DMS114 treated with DMSO at 0.1 percent for 48 hours (cell line): ENCODE results near the gene BORCS8.

ENCODE experiments used
- DNase-seq: peaks from one replicate; lab custom pipeline; 2025; ENCODE audit not compliant: unreplicated experiment; lab: John Stamatoyannopoulos, UW

BORCS8 gene

GRCh38 chr19:19214159-19214490, 22.2 kb upstream of the BORCS8 start:
- no peak for DNase-seq

GRCh38 chr19:19213426-19214158, 21.6 kb upstream of the BORCS8 start:
- no peak for DNase-seq

DNA sequence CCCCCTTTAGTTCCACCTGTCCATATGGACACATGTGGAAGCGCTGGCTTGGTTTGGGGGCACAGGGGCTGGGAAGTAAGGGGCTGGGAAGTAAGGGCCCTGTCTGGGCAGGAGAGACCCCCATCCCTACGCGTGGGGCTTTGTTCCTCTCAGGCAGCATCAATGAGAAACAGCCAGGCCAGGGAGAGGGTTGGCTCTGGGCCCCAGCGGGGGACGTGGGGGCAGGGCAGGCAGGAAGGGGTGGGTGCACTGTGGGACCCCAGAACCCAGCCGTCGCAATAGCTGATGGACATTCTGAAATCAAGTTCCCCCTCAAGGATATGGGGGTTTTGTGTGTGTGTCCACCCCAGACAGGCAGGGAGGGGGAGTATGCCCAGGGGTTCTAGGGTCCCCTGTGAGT, 21.0 kb upstream of the BORCS8 start:
- no peak for DNase-seq

DNA sequence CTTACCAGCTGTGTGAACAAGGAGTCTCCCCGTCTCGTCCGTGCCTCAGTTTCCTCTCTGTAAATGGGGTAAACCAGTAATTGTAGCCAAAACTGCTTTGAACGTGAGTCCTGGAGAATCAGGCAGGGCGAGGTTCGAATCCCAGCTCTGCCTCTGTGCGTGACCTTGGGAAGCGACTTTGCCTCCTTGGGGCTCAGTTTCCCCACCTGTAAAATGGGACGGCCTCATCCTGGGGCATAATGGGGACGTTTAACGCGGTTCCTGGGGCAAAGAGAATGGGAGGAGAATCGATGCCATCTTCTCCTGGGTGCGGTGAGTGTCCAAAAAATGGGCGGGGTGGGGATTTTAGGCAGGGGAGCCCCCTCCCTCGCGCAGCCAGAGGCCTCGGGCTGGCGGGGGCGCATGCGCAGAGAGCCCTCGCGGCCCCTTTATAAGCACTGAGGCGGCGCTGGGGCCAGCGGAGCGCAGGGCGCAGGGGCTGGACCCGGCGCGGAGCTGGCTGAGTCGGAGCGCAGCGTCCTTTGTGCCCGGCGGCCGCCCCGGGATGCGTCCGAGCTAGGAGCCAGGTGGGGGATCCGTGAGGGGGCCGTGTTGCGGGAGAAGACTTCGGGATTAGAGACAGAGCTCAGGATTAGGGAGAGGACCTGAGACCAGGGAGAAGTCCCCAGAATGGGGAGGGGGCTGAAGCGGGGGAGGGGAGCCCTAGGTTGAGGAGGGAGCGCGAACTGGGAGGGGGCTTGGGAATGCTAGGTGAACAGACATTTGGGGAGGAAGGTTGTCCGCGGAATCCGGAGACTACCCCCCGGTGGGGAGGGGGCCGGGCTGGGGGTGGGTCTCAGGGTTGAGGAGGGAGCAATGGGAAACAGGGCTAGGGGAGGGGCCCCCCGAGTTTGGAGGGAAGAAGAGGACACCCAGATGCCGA, 19.8 kb upstream of the BORCS8 start, which contains the start of gene NCAN:
Gene NCAN (plus strand): TSS at position 460 of the 922 bp plus-strand sequence. CDS start 4,996 bp downstream, outside the sequence.
- peak; percentile 19 for DNase-seq

- DNase-seq: no peak
Measured at GRCh38 chr19:19209372-19209771, 17.4 kb upstream of the BORCS8 start.

DNA sequence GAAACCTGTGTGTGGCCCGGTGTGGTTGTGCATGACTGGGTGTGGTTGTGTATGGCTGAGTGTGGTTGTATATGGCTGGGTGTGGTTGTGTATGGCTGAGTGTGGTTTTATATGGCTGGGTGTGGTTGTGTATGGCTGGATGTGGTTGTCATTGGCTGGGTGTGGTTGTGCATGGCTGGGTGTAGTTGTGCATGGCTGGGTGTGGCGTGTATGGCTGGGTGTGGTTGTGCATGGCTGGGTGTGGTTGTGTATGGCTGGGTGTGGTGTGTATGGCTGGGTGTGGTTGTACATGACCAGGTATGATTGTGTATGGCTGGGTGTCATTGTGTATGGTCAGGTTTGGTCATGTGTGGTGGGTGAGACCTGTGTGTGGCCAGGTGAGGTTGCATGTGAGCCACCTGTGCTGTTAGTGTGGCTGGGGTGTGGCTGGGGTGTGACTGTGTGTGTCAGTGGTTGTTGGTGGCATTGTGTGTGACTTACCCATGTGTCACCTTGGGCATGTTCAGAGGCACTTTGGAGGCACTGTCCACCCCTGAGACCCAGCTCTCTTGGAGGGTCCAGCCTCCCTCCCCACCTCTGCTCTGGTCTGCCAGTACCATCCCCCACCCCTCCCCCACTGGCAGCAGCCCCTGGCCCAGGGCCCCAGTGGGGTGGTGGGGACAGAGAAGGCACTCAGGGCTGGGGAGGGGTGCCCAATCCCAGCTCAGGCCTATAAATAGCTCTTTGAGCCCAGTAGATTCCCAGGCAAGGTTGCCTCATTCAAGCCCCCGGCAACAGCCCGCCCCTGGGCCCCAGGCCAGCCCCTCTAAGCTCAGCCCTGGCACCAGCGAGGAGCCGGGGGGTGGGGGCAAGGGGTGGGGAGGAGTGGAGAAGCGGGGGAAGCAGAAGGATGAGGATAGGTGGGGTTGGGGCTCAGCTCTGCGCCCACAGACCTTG, 16.0 kb upstream of the BORCS8 start:
- no peak for DNase-seq

GRCh38 chr19:19206938-19207337, 15.0 kb upstream of the BORCS8 start:
- no peak for DNase-seq

DNA sequence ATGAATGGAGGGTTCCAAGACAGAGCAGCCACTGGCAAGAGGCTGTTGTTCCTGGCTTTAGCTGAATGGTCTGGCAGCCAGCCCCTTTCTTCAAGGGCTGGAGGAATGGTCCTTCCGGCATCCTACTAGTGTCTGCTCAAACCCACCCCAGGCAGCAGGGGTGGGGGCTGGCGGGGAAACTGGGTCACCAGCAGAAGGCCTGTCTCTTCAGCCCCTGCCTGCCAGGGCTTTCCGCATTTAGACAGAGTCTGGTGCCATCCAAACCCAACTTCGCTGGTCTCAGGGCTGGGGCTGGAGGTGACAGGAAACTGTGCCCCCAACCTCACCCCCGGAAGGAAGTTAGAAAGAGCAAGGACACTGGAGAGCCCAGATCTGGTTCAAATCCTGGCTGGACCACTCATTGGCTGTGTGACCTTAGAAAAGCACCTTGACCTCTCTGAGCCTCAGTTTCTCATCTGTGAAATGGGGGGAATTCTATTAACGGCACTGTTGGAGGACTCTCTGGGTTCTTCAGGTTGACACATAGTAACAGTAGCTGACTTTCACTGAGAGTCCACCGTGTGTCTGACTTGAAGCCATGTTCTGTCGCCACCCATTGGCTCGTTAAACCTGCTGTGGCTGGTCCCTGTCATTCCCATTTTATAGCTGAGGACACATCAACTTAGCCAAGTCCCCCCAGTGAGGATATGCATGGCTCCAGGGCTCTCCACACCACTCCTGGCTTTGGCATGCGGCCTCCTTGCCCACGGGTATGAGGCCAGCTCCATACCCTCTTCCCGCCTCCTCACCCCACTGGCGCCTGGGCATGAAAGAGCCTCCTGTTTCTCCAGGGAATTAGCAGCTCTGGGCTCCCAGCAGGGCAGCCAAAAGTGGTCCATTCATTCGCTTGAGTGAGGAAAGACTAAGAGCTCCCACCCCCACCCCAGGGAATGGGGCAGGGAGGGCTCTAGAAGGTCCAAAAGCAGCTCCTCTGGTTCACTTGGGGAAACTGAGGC, 13.8 kb upstream of the BORCS8 start:
- DNase-seq: no peak

DNA sequence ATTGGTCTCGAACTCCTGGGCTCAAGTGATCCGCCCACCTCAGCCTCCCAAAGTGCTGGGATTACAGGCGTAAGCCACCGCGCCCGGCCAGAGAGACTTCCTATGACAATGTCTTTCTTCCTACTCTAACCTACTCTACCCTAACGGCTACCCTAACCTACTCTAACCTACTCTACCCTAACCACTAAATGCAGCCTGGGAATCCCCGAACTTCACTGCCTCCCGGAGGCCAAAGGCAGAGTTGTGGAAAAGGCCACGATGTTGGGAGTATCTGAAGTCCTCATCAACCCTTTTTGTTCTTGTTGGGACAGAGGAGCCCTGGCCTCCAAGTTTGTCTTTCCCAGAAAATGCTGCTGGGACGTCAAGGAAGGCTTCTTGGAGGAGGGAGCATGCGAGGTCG, 12.2 kb upstream of the BORCS8 start:
- no peak for DNase-seq

DNA sequence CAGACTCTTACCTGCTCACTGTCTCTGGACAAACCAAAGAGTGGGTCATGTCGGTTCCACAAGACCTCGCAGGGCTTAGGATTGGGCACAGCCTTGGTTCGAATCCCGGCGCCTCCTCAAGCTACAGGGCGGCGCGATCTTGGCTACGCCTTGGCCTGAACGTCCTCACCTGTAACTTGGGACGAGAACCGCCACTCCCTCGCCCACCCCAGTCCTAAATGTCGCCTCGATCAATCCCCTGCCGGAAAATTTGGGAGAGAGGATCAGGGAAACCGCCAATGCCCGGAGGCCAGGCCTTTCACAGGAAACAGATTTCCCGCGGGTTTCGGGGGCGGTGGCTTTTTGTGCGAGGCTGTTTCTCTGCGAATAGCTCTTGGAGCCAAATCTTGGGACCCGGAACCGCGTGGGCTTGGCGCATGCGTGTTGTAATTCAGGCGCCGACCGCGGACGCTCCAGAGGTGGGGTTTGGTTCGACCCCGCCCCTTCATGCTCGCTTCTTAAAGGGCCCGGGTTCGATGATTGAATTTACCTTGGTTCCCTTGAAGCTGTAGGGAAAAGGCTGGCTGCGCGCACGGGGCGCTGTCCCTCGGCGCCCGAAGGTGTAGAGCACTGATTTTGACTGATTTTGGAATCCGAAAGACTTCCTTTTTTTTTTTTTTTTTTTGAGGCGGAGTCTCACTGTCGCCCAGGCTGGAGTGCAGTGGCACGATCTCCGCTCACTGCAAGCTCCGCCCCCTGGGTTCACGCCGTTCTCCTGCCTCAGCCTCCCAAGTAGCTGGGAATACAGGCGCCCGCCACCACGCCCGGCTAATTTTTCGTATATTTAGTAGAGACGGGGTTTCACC, 11.3 kb upstream of the BORCS8 start, which contains the start of gene NR2C2AP:
Gene NR2C2AP (minus strand): TSS at position 403 of the 845 bp plus-strand sequence. CDS start 354 bp downstream, at position 49.
- peak; percentile 90 for DNase-seq

GRCh38 chr19:19202707-19203011, 10.7 kb upstream of the BORCS8 start:
- DNase-seq: no peak

DNA sequence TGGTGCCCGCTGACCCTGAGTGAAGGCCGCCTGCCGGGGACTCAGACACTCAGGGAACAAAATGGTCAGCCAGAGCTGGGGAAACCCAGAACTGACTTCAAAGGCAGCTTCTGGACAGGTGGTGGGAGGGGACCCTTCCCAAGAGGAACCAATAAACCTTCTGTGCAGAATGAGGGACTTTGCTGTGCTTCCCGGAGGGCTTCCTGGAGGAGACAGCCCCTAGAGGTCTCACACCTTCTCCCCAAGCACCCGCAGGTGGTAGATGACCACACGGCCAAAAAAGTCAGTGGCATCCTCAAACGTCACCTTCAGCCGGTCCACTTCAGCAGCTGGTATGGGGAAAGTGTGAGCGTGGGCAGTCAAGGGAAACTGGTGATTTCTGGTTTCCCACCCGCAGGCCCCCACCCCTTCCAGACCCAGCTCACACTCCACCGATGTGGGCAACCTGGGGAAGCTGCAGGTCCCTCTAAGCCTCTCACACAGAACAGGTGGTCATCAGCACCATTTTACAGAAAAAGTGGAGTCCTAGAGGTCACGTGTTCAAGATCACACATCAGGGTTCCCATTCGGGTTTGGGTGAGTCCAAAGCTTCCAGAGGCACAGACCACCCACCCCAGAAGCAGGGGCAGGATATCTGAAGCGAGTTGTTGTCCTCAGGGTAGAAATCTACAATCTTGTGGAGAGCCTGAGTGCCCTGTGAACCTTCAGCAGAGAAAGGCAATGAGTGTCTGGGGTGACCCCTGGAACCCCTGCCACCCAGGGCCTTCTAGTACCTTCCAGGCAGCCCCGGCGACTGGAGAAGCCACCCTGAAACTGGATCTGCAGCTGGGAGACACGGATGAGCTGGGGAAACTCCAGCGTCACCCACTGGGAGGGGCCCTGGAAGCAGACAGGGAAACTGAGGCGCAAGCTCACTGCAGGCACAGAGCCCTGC, 10.0 kb upstream of the BORCS8 start:
- DNase-seq: no peak

DNA sequence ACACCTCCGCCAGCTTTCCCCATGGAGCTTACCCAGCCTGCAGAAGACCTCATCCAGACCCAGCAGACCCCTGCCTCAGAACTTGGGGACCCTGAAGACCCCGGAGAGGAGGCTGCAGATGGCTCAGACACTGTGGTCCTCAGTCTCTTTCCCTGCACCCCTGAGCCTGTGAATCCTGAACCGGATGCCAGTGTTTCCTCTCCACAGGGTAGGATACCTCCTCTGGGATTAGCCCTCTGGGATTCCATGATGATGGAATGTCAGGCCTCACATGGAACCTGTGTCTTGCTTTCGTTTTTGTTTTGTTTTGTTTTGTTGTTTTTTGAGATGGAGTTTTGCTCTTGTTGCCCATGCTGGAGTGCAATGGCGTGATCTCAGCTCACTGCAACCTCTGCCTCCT, 2.0 kb upstream of the BORCS8 start:
- no peak for DNase-seq

GRCh38 chr19:19192910-19193423, 1.0 kb upstream of the BORCS8 start:
- DNase-seq: no peak

- DNase-seq: no peak
Measured at GRCh38 chr19:19191768-19192077, 229 bp downstream of the BORCS8 start.

- no peak for DNase-seq
Measured at GRCh38 chr19:19186742-19187141, 5.2 kb downstream of the BORCS8 start.

DNA sequence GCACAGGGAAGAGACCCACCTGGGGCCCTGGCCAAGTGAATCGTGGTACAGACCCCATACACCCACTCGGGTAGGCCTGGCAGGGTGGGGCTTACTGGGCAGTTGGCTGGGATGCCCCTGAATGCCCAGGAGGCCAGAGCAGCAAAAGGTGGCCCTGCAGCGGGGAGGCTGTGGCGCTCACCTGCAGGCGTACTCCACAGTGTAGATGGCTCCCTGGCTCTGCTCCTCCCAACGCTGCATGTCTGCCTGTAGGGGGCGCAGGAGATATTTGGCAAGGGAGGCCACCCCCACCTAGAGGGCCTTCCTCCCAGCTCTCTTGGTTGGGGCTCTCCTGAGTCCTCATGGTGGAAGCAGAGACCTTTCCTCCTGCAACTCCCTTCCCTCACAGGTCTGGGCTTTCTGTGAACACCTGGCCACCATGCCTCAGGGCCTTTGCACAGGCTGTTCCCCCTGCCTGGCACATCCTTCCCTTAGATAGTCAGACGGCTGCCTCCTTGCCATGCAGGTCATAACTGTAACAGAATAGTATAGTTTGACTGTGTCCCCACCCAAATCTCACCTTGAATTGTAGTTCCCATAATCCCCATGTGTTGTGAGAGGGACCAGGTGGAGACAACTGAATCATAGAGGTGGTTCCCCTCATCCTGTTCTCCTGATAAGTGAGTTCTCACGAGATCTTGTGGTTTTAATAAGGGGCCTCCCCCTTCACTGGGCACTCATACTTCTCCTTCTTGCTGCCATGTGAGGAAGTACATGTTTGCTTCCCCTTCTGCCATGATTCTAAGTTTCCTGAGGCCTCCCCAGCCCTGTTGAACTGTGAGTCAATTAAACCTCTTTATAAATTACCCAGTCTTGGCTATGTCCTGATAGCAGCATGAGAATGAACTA, 5.9 kb downstream of the BORCS8 start:
- no peak for DNase-seq
